ENCODE results near the gene VAC14. TPM values are rescaled to one million over a fixed set of nuclear protein-coding genes. Genes with fewer than 3 reads are reported as not detected.

Gene VAC14
- total and polyA plus RNA-seq, 2 of the 8 experiments (the other 6 are each of a cell fraction or from before 2014, with no cell fraction given) = 56.0 to 108 TPM

- no peak overlapping the region for H3K56ac ChIP-seq (replicated peaks; ENCODE audit: insufficient read length, low read depth, low read length)
- H3K18ac ChIP-seq (ENCODE audit: extremely low read depth, low read length) = no peak overlapping the region
- no peak for DNase-seq (ENCODE audit: low read depth in 1 of 2, low spot score in 2 of 2)
- H3K14ac ChIP-seq (ENCODE audit: insufficient read length) = no peak overlapping the region
- H3K27me3 ChIP-seq (replicated peaks in 1 of 4; ENCODE audit: control insufficient read depth in 3 of 4, extremely low read depth in 1 of 4, insufficient read depth in 3 of 4, low read length in 3 of 4) = no peaks in the 10 kb centered on the region
- no peak overlapping the region for H3K9ac ChIP-seq (replicated peaks in 1 of 4; ENCODE audit: extremely low read depth in 1 of 4, low read depth in 3 of 4, low read length in 3 of 4)
- FAIRE-seq = no peak
- H2AFZ ChIP-seq (ENCODE audit: low read length) = no peak overlapping the region
- WGBS, 2 experiments (ENCODE audit: extremely low coverage in 1 of 2, insufficient coverage in 1 of 2, insufficient read length in 1 of 2, insufficient replicate concordance in 2 of 2, low coverage in 1 of 2, low lambda C conversion rate in 2 of 2, missing lambda C conversion rate in 1 of 2) = 89% methylated on average over 10 of the region's 10 CpGs; no CpG with 5 or more reads in 1 of the 2 experiments
- no peak overlapping the region for H3K23ac ChIP-seq (ENCODE audit: insufficient read length)
- H4K20me1 ChIP-seq (replicated peaks in 1 of 2; ENCODE audit: control insufficient read depth in 1 of 2, insufficient read depth in 2 of 2, low read length in 2 of 2) = peaks cover 0 to 8% of the 10 kb centered on the region in 2 experiments
- H2BK120ac ChIP-seq (replicated peaks; ENCODE audit: low read depth, low read length) = no peak overlapping the region
- ChIA-PET CTCF (ENCODE audit: partially characterized antibody) (interaction anchor here (0.7 to 3.6 kb wide), 9 partner anchors 10 to 80 kb away, joined by 3 to 39 read pairs (median 4); no protein-coding TSS in a partner anchor), POLR2A (ENCODE audit: partially characterized antibody) (interaction anchor here (1.0 kb wide), 2 partner anchors 10 to 80 kb away, joined by 3 to 5 read pairs; no protein-coding TSS in a partner anchor)
- H3K36me3 ChIP-seq (ENCODE audit: control insufficient read depth in 2 of 4, insufficient read depth in 4 of 4, low read length in 3 of 4) = peaks cover 0 to 14% (median 8%) of the 10 kb centered on the region in 4 experiments; a peak in 3 of 8 replicates
- no peaks in the 10 kb centered on the region for H3K79me2 ChIP-seq (ENCODE audit: control insufficient read depth in 1 of 2, insufficient read depth in 2 of 2, low read length in 2 of 2)
- 0 out of 2 replicates have a peak overlapping the region, but pooled peaks have one; percentile 0 for H2BK12ac ChIP-seq (ENCODE audit: low read depth, low read length)
- H2BK20ac ChIP-seq (ENCODE audit: low read length) = no peak overlapping the region
- H2BK5ac ChIP-seq (ENCODE audit: low read depth, low read length) = no peak overlapping the region
- no peak overlapping the region for H4K91ac ChIP-seq (replicated peaks; ENCODE audit: insufficient read length, low read length)
- no peak overlapping the region for H2BK15ac ChIP-seq (ENCODE audit: low read length)
- no peak overlapping the region for H3K27ac ChIP-seq (ENCODE audit: low read depth, low read length)
- no peak overlapping the region for H3K4me2 ChIP-seq (ENCODE audit: insufficient read depth in 1 of 2, low read depth in 2 of 2, low read length in 2 of 2)
- H4K8ac ChIP-seq (ENCODE audit: extremely low read depth, insufficient read depth, low read length) = no peak overlapping the region
- peaks cover 2% of the 10 kb centered on the region; the same call in 1 of the 2 replicates for H3K79me1 ChIP-seq (ENCODE audit: low read depth, low read length)
- TF ChIP-seq EZH2 (IDR thresholded peaks at IDR 0.05; ENCODE audit: low read depth, low read length, severe bottlenecking) (no peak), KDM4A (IDR thresholded peaks at IDR 0.05; ENCODE audit: low read depth, low read length, severe bottlenecking) (no peak), RNF2 (IDR thresholded peaks at IDR 0.05; ENCODE audit: borderline replicate concordance, low read depth, low read length, missing control alignments, poor library complexity, severe bottlenecking) (no peak), SP1 (IDR thresholded peaks at IDR 0.05; ENCODE audit: low read depth, low read length) (no peak), TCF12 (IDR thresholded peaks at IDR 0.05; ENCODE audit: low read depth, low read length) (no peak), SIX5 (IDR thresholded peaks at IDR 0.05; ENCODE audit: low read depth, low read length) (no peak), SP4 (IDR thresholded peaks at IDR 0.05; ENCODE audit: low read length) (no peak), TBP (IDR thresholded peaks at IDR 0.05; ENCODE audit: low read depth, low read length) (no peak)
- no peaks in the 10 kb centered on the region for H3K23me2 ChIP-seq (ENCODE audit: low read depth, low read length)
- no peak overlapping the region for H3K4ac ChIP-seq (replicated peaks; ENCODE audit: insufficient read length, low read depth, low read length)
- H3K4me1 ChIP-seq (replicated peaks in 1 of 4; ENCODE audit: control insufficient read depth in 3 of 4, insufficient read depth in 4 of 4, low read length in 3 of 4) = peaks cover 0 to 10% (median 2%) of the 10 kb centered on the region in 4 experiments; a peak in 2 of 7 replicates
- no peak overlapping the region for H4K5ac ChIP-seq (ENCODE audit: insufficient read length, low read depth, low read length)
- H3K9me3 ChIP-seq (ENCODE audit: insufficient read depth in 2 of 2, low read depth in 1 of 2, low read length in 1 of 2) = no peaks in the 10 kb centered on the region
- H2AK5ac ChIP-seq (ENCODE audit: low read depth, low read length) = no peak overlapping the region
- H3K4me3 ChIP-seq (ENCODE audit: extremely low read depth in 1 of 4, insufficient read depth in 2 of 4, low read depth in 3 of 4, low read length in 4 of 4) = no peak overlapping the region
Measured at GRCh38 chr16:70758786-70759185, 42.2 kb downstream of the VAC14 start.
